H9 (cell line): Measurements from ENCODE around the gene ASPA. TPM values are rescaled to one million over a fixed set of nuclear protein-coding genes. Genes with fewer than 3 reads are reported as not detected.

Source experiments
- DNase-seq: peaks from one replicate; pipeline ENCODE4 v3.0.0-alpha.2; 2017
- H2AFZ ChIP-seq: one replicate; pipeline ENCODE4 v1.6.1; 2013; ENCODE audit warnings: mild to moderate bottlenecking, low read length, control low read depth, moderate library complexity
- H2AK5ac ChIP-seq: 2 replicates; pipeline ENCODE4 v1.6.1; 2013; ENCODE audit warnings: low read length, control low read depth, mixed read lengths; ENCODE audit not compliant: insufficient read length
- H2BK120ac ChIP-seq: one replicate; pipeline ENCODE4 v1.6.1; 2013; ENCODE audit warnings: low read depth, mild to moderate bottlenecking, low read length, control low read depth, inconsistent platforms; ENCODE audit not compliant: poor library complexity, severe bottlenecking
- H2BK12ac ChIP-seq: 2 replicates; pipeline ENCODE4 v1.6.1; 2013; ENCODE audit warnings: low read length, control low read depth, mixed read lengths, low read depth; ENCODE audit not compliant: insufficient read length
- H2BK15ac ChIP-seq: 2 replicates; pipeline ENCODE4 v1.6.1; 2013; ENCODE audit warnings: low read depth, low read length, control low read depth
- H2BK20ac ChIP-seq: one replicate; pipeline ENCODE4 v1.6.1; 2013; ENCODE audit warnings: low read depth, mild to moderate bottlenecking, low read length, control low read depth, inconsistent platforms; ENCODE audit not compliant: poor library complexity, severe bottlenecking
- H2BK5ac ChIP-seq: 2 replicates; pipeline ENCODE4 v1.6.1; 2013; ENCODE audit warnings: low read length, control low read depth, mixed read lengths; ENCODE audit not compliant: insufficient read length
- H3K14ac ChIP-seq: 2 replicates; pipeline ENCODE4 v1.6.1; 2013; ENCODE audit warnings: low read length, control low read depth; ENCODE audit not compliant: insufficient read depth
- H3K18ac ChIP-seq: 2 replicates; pipeline ENCODE4 v1.6.1; 2013; ENCODE audit warnings: low read depth, mild to moderate bottlenecking, mixed read lengths, low read length, control low read depth; ENCODE audit not compliant: insufficient read length
- H3K23ac ChIP-seq: 2 replicates; pipeline ENCODE4 v1.6.1; 2013; ENCODE audit warnings: low read length, control low read depth, mixed read lengths, low read depth; ENCODE audit not compliant: insufficient read length
- H3K23me2 ChIP-seq: 2 replicates; pipeline ENCODE4 v1.6.1; 2013; ENCODE audit warnings: low read depth, mild to moderate bottlenecking, mixed read lengths, low read length, control low read depth; ENCODE audit not compliant: insufficient read length, poor library complexity, severe bottlenecking
- H3K27ac ChIP-seq: 2 replicates; pipeline ENCODE4 v1.5.1; 2013; ENCODE audit warnings: low read length, control low read depth, mixed read lengths, low read depth; ENCODE audit not compliant: insufficient read length
- H3K27me3 ChIP-seq: 2 replicates; pipeline ENCODE4 v1.6.1; 2013; ENCODE audit warnings: low read length, control low read depth, inconsistent platforms; ENCODE audit not compliant: insufficient read depth
- H3K4ac ChIP-seq: 2 replicates; pipeline ENCODE4 v1.6.1; 2013; ENCODE audit warnings: low read depth, mild to moderate bottlenecking, control low read depth, inconsistent platforms, low read length, moderate library complexity
- H3K4me1 ChIP-seq: 2 replicates; pipeline ENCODE4 v1.6.1; 2013; ENCODE audit warnings: low read length, control low read depth, inconsistent platforms; ENCODE audit not compliant: insufficient read depth
- H3K4me2 ChIP-seq: 2 replicates; pipeline ENCODE4 v1.6.1; 2013; ENCODE audit warnings: low read length, control low read depth, mixed read lengths; ENCODE audit not compliant: insufficient read length, insufficient read depth
- H3K56ac ChIP-seq: 2 replicates; pipeline ENCODE4 v1.6.1; 2013; ENCODE audit warnings: low read depth, mild to moderate bottlenecking, mixed read lengths, low read length, control low read depth; ENCODE audit not compliant: insufficient read length
- H3K79me1 ChIP-seq: 2 replicates; pipeline ENCODE4 v1.6.1; 2013; ENCODE audit warnings: low read depth, mild to moderate bottlenecking, moderate library complexity, low read length, control low read depth, inconsistent platforms; ENCODE audit not compliant: insufficient read depth, poor library complexity, severe bottlenecking
- H3K79me2 ChIP-seq: 2 replicates; pipeline ENCODE4 v1.6.1; 2013; ENCODE audit warnings: low read length, control low read depth, inconsistent platforms; ENCODE audit not compliant: insufficient read depth
- H3K9ac ChIP-seq: 2 replicates; pipeline ENCODE4 v1.6.1; 2013; ENCODE audit warnings: low read length, control low read depth, mixed read lengths; ENCODE audit not compliant: insufficient read length; ENCODE audit errors: extremely low read depth
- H3K9me3 ChIP-seq: one replicate; pipeline ENCODE4 v1.6.1; 2013; ENCODE audit warnings: low read depth, low read length, inconsistent platforms; ENCODE audit not compliant: control insufficient read depth
- H3T11ph ChIP-seq: one replicate; pipeline ENCODE4 v1.6.1; 2013; ENCODE audit warnings: mild to moderate bottlenecking, low read length, control low read depth, inconsistent platforms
- H4K20me1 ChIP-seq: one replicate; pipeline ENCODE4 v1.6.1; 2013; ENCODE audit not compliant: control insufficient read depth, insufficient read length, insufficient read depth
- H4K5ac ChIP-seq: 2 replicates; pipeline ENCODE4 v1.6.1; 2013; ENCODE audit warnings: low read depth, mild to moderate bottlenecking, mixed read lengths, low read length, control low read depth; ENCODE audit not compliant: insufficient read length
- H4K8ac ChIP-seq: replicated peaks from 2 replicates; pipeline ENCODE4 v1.6.1; 2013; ENCODE audit warnings: low read length, control low read depth, mixed read lengths, low read depth; ENCODE audit not compliant: insufficient read length
- H4K91ac ChIP-seq: 2 replicates; pipeline ENCODE4 v1.6.1; 2013; ENCODE audit warnings: low read depth, mild to moderate bottlenecking, moderate library complexity, mixed read lengths, low read length, control low read depth; ENCODE audit not compliant: insufficient read length
- H3K27ac Mint-ChIP-seq, 3 experiments: 2 replicates in 2 of 3; 3 replicates in 1 of 3; pipeline ENCODE4 v1.8.0; 2020 to 2021; ENCODE audit warnings: mixed read lengths in 3 of 3, mild to moderate bottlenecking in 1 of 3, moderate library complexity in 1 of 3
- H3K27me3 Mint-ChIP-seq: 2 replicates; pipeline ENCODE4 v1.8.0; 2021; ENCODE audit warnings: low read depth, mild to moderate bottlenecking, moderate library complexity, mixed read lengths
- H3K36me3 Mint-ChIP-seq, 3 experiments: 2 replicates in 2 of 3; 3 replicates in 1 of 3; pipeline ENCODE4 v1.8.0; 2020 to 2021; ENCODE audit warnings: low read depth in 3 of 3, mixed read lengths in 3 of 3; ENCODE audit not compliant: insufficient read depth in 1 of 3
- H3K4me1 Mint-ChIP-seq, 2 experiments: 2 replicates each; pipeline ENCODE4 v1.8.0; 2020; ENCODE audit warnings: mixed read lengths in 2 of 2
- H3K4me3 Mint-ChIP-seq, 2 experiments: 2 replicates in 1 of 2; 3 replicates in 1 of 2; pipeline ENCODE4 v1.8.0; 2020 to 2021; ENCODE audit warnings: mild to moderate bottlenecking in 2 of 2, mixed read lengths in 2 of 2, moderate library complexity in 1 of 2
- H3K9me3 Mint-ChIP-seq, 2 experiments: 2 replicates in 1 of 2; 3 replicates in 1 of 2; pipeline ENCODE4 v1.8.0; 2020; ENCODE audit warnings: mild to moderate bottlenecking in 2 of 2, mixed read lengths in 2 of 2, moderate library complexity in 1 of 2
- WGBS: extraction: QIAGEN DNeasy Blood & Tissue Kit; methylation state at CpG from one replicate; pipeline ENCODE4 v1.1.7; 2013; ENCODE audit warnings: missing lambda C conversion rate, low lambda C conversion rate, mixed read lengths; ENCODE audit not compliant: insufficient read length; ENCODE audit errors: extremely low coverage; 5-methylcytosine and 5-hydroxymethylcytosine counted together
- total RNA-seq: library from RNA; stranded (reverse); gene quantifications from 2 replicates; pipeline ENCODE4 v1.2.1, GENCODE V29; 2021
- TF ChIP-seq, protein P1 (sequence below): fragments of 200-600 bp; sonication (generic); conservative IDR thresholded peaks from 3 replicates; pipeline ENCODE4 v1.8.0; 2021; ENCODE audit warnings: antibody characterized with exemption, mild to moderate bottlenecking

Gene ASPA
- total RNA-seq, 1 experiment from 2014 or later = not detected

DNA sequence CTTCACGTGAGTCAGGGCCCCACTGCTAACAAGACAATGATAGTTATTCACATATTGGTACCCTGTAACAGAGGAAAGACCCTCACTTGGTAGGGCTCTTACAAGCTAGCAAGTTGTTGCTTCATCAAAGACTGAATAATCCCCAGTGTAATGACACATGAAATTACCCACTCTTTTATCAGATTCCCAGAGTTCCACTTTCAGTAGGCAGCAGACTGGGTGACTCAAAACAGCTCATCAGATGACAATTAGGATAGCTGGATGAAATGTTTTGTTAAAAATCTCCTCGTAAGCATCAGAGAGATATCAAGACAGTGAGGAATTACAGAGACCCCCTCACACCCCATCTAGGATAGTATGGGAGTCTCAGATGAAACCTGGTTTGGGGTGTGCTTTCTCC lies 35.3 kb upstream of the ASPA start:
- Histone ChIP-seq H4K20me1 (no peaks in the 10 kb centered on the region), H4K8ac (no peak overlapping the region), H3K4me1 (no peaks in the 10 kb centered on the region), H3K18ac (no peak overlapping the region), H2BK12ac (no peak overlapping the region), H2AK5ac (no peak overlapping the region), H3K79me2 (no peaks in the 10 kb centered on the region), H4K5ac (no peak overlapping the region), H3K23me2 (no peaks in the 10 kb centered on the region), H2BK5ac (no peak overlapping the region), H3K9me3 (no peaks in the 10 kb centered on the region), H2BK120ac (no peak overlapping the region), H3K14ac (no peak overlapping the region), H3K27ac (no peak overlapping the region), H3T11ph (no peak overlapping the region), H2AFZ (no peak overlapping the region), H3K79me1 (no peaks in the 10 kb centered on the region), H3K27me3 (no peaks in the 10 kb centered on the region), H2BK15ac (no peak overlapping the region), H4K91ac (no peak overlapping the region), H3K4me2 (no peak overlapping the region), H2BK20ac (no peak overlapping the region), H3K4ac (no peak overlapping the region), H3K23ac (no peak overlapping the region), H3K56ac (no peak overlapping the region), H3K9ac (no peak overlapping the region)
- DNase-seq = no peak
- TF ChIP-seq, protein P1, sequence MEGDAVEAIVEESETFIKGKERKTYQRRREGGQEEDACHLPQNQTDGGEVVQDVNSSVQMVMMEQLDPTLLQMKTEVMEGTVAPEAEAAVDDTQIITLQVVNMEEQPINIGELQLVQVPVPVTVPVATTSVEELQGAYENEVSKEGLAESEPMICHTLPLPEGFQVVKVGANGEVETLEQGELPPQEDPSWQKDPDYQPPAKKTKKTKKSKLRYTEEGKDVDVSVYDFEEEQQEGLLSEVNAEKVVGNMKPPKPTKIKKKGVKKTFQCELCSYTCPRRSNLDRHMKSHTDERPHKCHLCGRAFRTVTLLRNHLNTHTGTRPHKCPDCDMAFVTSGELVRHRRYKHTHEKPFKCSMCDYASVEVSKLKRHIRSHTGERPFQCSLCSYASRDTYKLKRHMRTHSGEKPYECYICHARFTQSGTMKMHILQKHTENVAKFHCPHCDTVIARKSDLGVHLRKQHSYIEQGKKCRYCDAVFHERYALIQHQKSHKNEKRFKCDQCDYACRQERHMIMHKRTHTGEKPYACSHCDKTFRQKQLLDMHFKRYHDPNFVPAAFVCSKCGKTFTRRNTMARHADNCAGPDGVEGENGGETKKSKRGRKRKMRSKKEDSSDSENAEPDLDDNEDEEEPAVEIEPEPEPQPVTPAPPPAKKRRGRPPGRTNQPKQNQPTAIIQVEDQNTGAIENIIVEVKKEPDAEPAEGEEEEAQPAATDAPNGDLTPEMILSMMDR = no peak
- H3K36me3 Mint-ChIP-seq = no peaks in the 10 kb centered on the region; a peak in 1 of 7 replicates
- H3K4me3 Mint-ChIP-seq = no peak overlapping the region
- H3K27me3 Mint-ChIP-seq = peaks cover 1% of the 10 kb centered on the region
- H3K4me1 Mint-ChIP-seq = peaks cover 0 to 5% of the 10 kb centered on the region in 2 experiments; a peak in 1 of 4 replicates
- H3K27ac Mint-ChIP-seq = no peak overlapping the region
- no CpG with 5 or more reads among the region's 2 CpGs for WGBS
- H3K9me3 Mint-ChIP-seq = peaks cover 0 to 15% of the 10 kb centered on the region in 2 experiments; a peak in 2 of 5 replicates
